Body of pancreas (tissue), 4 donors: ENCODE data around the gene ESPL1. TPM values are rescaled to one million over a fixed set of nuclear protein-coding genes. Genes with fewer than 3 reads are reported as not detected.
"Not testable (repeated sequence)": the region's sequence is repeated elsewhere in the genome, so short reads cannot be mapped to it uniquely, and the experiment has no call there.

Experiments
- ATAC-seq: fragments of 150-250 bp; one replicate; pipeline ENCODE4 v1.9.1; 2016
- DNase-seq, 4 donors: peaks; one replicate each; pipeline ENCODE4 v3.0.0-alpha.2; 2019
- H3K27ac ChIP-seq, 4 donors: fragments of 200-600 bp; sonication (generic); 1 replicate in 3 of 4; 2 replicates in 1 of 4; pipeline versions ENCODE4 v1.5.1 to v1.6.1; 2016 to 2019; ENCODE audit warnings: mild to moderate bottlenecking in 1 of 4, mixed read lengths in 1 of 4, moderate library complexity in 1 of 4
- H3K27me3 ChIP-seq, 2 donors: fragments of 200-600 bp; sonication (generic); one replicate each; pipeline ENCODE4 v1.6.0; 2016; ENCODE audit warnings: mild to moderate bottlenecking in 1 of 2
- H3K36me3 ChIP-seq, 2 donors: fragments of 200-600 bp; sonication (generic); replicated peaks in 1 of 2; 2 replicates each; pipeline ENCODE4 v1.5.1; 2016; ENCODE audit warnings: low read depth in 2 of 2; ENCODE audit not compliant: insufficient read depth in 1 of 2
- H3K4me1 ChIP-seq: fragments of 200-600 bp; sonication (generic); one replicate; pipeline ENCODE4 v1.6.0; 2016
- H3K4me3 ChIP-seq, 2 donors: fragments of 200-600 bp; sonication (generic); 1 replicate in 1 of 2; 2 replicates in 1 of 2; pipeline ENCODE4 v1.5.1; 2016 to 2019
- H3K9me3 ChIP-seq, 3 donors: fragments of 200-600 bp; sonication (generic); 1 replicate in 2 of 3; 2 replicates in 1 of 3; pipeline ENCODE4 v1.5.1; 2016
- POLR2A ChIP-seq, 3 donors: fragments of 450-650 bp; IDR thresholded peaks; one replicate each; pipeline ENCODE4 v1.6.1; 2016; ENCODE audit warnings: antibody characterized with exemption in 3 of 3, mild to moderate bottlenecking in 2 of 3
- WGBS, 2 donors: methylation state at CpG; one replicate each; pipeline ENCODE4 v1.1.5; 2017; 5-methylcytosine and 5-hydroxymethylcytosine counted together
- intact Hi-C: fragments of 100-400 bp; cut with DNase I; formaldehyde crosslinking; loops from one replicate; pipeline ENCODE4 v1.15.1; 2023
- total RNA-seq, 2 donors: library from RNA; depleted of rRNA; stranded (reverse); fragments of >200 nt; gene quantifications; one replicate each; pipeline ENCODE4 v1.1.0, GENCODE V29; 2016
- TF ChIP-seq, protein P1 (sequence below), 7 experiments: fragments of 450-650 bp in 4 of 7; fragments of 200-600 bp in 3 of 7; sonication (generic) in 3 of 7; IDR thresholded peaks; one replicate each; pipeline ENCODE4 v1.5.1; 2016 to 2019; ENCODE audit warnings: antibody characterized with exemption in 7 of 7

The ESPL1 gene
- total RNA-seq, 2 donors from 2014 or later, result not detected

DNA sequence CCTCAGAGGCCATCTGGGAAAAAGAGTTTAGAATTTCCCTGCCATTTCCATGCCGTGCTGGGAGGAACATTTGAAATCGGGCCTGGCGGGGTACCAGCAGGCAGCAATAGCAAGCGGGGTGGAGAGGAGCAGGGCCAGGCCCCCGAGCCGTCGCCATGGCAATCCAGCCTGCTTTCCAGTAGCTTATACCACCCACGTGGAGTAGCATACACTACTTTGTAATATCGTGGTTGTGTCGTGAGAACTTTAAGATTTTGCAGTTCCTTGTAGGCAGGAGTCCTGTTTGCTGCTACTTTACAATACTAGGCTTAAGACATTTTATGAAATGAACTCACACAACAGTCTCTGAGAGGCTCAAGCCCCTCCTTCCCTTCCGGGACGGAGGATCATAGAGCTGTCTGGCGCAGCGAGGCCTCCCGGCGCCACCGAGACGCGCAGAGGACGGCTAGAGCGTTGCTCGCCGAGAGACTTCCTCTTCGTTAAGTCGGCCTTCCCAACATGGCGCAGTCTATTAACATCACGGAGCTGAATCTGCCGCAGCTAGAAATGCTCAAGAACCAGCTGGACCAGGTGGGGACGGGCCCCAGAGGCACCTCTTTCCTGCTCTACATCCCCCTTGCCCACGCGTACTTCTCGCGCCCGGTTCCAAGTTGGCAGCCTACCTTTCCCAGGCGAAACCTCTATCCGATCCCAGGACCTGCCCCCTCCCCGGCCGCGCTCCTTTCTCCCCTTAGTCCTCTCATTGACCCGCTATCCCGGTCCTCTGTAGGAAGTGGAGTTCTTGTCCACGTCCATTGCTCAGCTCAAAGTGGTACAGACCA is 27.2 kb downstream of the ESPL1 start, which contains the start of gene PFDN5:
PFDN5 (plus strand) TSS at position 473 of the 821 bp plus-strand sequence; CDS start at position 499, 26 bp downstream.
- H3K36me3 ChIP-seq, result peaks cover 0 to 2% of the 10 kb centered on the region in 2 donors
- 1 to 4% methylated on average over 14 to 42 of the region's 42 CpGs for WGBS, 2 donors
- intact Hi-C loops, result no loop called here
- H3K27ac ChIP-seq, result peak within 1 kb of the TSS; percentile 19 to 84 (median 79)
- peak within 1 kb of the TSS; percentile 35 to 53 for H3K4me3 ChIP-seq
- H3K27me3 ChIP-seq, result no peaks in the 10 kb centered on the region
- ATAC-seq (peak; percentile 91), DNase-seq (peak; percentile 87 to 91 (median 90))
- peaks cover 37% of the 10 kb centered on the region for H3K4me1 ChIP-seq
- H3K9me3 ChIP-seq, result no peaks in the 10 kb centered on the region
- peak; percentile 38 to 90 (median 88) for TF ChIP-seq POLR2A (IDR thresholded peaks at IDR 0.05)
- TF ChIP-seq, protein P1, sequence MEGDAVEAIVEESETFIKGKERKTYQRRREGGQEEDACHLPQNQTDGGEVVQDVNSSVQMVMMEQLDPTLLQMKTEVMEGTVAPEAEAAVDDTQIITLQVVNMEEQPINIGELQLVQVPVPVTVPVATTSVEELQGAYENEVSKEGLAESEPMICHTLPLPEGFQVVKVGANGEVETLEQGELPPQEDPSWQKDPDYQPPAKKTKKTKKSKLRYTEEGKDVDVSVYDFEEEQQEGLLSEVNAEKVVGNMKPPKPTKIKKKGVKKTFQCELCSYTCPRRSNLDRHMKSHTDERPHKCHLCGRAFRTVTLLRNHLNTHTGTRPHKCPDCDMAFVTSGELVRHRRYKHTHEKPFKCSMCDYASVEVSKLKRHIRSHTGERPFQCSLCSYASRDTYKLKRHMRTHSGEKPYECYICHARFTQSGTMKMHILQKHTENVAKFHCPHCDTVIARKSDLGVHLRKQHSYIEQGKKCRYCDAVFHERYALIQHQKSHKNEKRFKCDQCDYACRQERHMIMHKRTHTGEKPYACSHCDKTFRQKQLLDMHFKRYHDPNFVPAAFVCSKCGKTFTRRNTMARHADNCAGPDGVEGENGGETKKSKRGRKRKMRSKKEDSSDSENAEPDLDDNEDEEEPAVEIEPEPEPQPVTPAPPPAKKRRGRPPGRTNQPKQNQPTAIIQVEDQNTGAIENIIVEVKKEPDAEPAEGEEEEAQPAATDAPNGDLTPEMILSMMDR (IDR thresholded peaks at IDR 0.05), result peak in 4 of 7 experiments; percentile 36 to 47 (median 44)

DNA sequence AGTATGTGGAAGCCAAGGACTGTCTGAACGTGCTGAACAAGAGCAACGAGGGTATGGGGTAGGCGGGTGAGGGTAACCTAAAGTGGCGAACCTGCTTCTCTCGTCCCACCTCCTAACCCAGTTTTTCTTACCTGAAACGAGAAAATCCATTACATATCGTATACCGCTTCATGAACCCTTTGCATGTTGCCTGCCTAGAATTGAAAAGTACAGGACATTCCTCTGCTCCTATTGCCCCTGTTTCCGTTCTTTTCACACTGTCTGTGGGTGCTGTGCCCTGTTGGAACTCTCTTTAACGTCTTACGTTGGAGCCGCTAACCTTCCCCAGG is 27.8 kb downstream of the ESPL1 start:
- ATAC-seq (no peak), DNase-seq (no peak)
- peaks cover 43% of the 10 kb centered on the region for H3K4me1 ChIP-seq
- H3K27ac ChIP-seq, result peak overlapping the region; percentile 19 to 84 (median 79)
- TF ChIP-seq, protein P1 (IDR thresholded peaks at IDR 0.05), result no peak
- TF ChIP-seq POLR2A (IDR thresholded peaks at IDR 0.05), result no peak
- peaks cover 0 to 2% of the 10 kb centered on the region in 2 donors for H3K36me3 ChIP-seq
- 1 to 2% methylated on average over 11 to 12 of the region's 12 CpGs for WGBS, 2 donors
- no peaks in the 10 kb centered on the region for H3K27me3 ChIP-seq
- intact Hi-C loops, result no loop called here
- H3K4me3 ChIP-seq, result peak overlapping the region; percentile 35 to 53
- no peaks in the 10 kb centered on the region for H3K9me3 ChIP-seq

DNA sequence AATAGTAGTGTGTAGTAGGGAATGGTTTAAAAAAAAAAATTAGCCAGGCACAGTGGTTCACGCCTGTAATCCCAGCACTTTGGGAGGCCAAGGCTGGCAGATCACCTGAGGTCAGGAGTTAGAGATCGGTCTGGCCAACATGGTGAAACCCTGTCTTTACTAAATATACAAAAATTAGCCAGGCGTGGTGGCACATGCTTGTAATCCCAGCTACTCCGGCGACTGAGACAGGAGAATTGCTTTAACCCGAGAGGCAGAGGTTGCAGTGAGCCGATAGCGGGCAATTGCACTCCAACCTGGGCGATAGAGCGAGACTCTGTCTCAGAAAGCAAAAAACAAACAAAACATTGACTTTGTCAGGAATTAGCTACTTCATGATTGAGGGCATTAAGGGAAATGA is 29.0 kb downstream of the ESPL1 start:
- intact Hi-C loops, ATAC-seq, H3K9me3 ChIP-seq, H3K4me3 ChIP-seq, H3K27ac ChIP-seq, H3K36me3 ChIP-seq, H3K27me3 ChIP-seq, DNase-seq: not testable (repeated sequence)
- WGBS, 2 donors, result 91 to 93% methylated on average over 10 of the region's 10 CpGs
- peaks cover 50% of the 10 kb centered on the region for H3K4me1 ChIP-seq

DNA sequence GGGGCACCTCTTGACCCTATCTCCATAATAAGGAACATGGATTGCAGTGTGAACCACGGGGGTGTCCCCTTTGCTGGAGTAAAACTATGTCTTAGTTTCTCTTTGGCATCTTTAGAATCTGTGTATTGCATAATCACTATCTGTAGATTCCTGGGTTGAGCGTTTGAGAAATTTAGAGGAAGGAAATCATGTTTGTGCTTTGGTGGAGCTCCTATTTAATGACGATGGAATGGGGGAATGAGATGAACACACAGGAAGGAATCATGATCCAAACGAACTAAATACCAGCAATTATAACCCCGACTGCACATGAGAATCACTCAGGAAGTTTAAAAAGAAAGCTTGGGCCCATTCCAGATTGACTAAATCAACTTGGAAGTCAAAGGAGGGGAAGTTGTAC is 30.1 kb downstream of the ESPL1 start:
- Histone ChIP-seq H3K9me3 (no peaks in the 10 kb centered on the region), H3K27me3 (no peaks in the 10 kb centered on the region), H3K27ac (peak overlapping the region in 1 of 4 donors; percentile 74), H3K4me1 (peaks cover 50% of the 10 kb centered on the region), H3K4me3 (no peak overlapping the region), H3K36me3 (peaks cover 0 to 8% of the 10 kb centered on the region in 2 donors)
- intact Hi-C loops, result no loop called here
- DNase-seq (peak in 1 of 4 donors; percentile 20), ATAC-seq (no peak)
- WGBS, 2 donors, result 55 to 66% methylated on average over 5 of the region's 5 CpGs
- TF ChIP-seq, protein P1 (IDR thresholded peaks at IDR 0.05), result no peak
- no peak for TF ChIP-seq POLR2A (IDR thresholded peaks at IDR 0.05)

DNA sequence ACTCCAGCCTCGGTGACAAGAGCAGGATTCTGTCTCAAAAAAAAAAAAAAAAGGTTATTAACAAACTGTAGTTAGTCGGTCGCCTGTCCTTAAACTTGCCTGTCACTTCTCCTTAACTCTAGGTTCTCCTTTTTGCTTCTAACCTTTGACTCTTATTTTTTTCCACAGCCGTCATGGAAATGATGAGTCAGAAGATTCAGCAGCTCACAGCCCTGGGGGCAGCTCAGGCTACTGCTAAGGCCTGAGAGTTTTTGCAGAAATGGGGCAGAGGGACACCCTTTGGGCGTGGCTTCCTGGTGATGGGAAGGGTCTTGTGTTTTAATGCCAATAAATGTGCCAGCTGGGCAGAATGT is 31.0 kb downstream of the ESPL1 start:
- DNase-seq, result peak in 1 of 4 donors; percentile 44
- H3K36me3 ChIP-seq, result peaks cover 0 to 9% of the 10 kb centered on the region in 2 donors
- H3K4me1 ChIP-seq, result peaks cover 50% of the 10 kb centered on the region
- WGBS, 2 donors, result 43 to 51% methylated on average over 5 of the region's 5 CpGs
- no peak for ATAC-seq
- no peaks in the 10 kb centered on the region for H3K9me3 ChIP-seq
- intact Hi-C loops, result no loop called here
- no peak overlapping the region for H3K4me3 ChIP-seq
- no peaks in the 10 kb centered on the region for H3K27me3 ChIP-seq
- peak overlapping the region in 2 of 4 donors; percentile 74 to 76 for H3K27ac ChIP-seq
- TF ChIP-seq, protein P1 (IDR thresholded peaks at IDR 0.05), result no peak
- no peak for TF ChIP-seq POLR2A (IDR thresholded peaks at IDR 0.05)
